Measurements from ENCODE around the gene NIPAL3. TPM values are rescaled to one million over a fixed set of nuclear protein-coding genes. Genes with fewer than 3 reads are reported as not detected.
A peak's percentile ranks its signal among the peaks of the same experiment; 100 is the strongest.

Gene NIPAL3
- total RNA-seq, 1 experiment from 2014 or later: 6.5 TPM

DNA sequence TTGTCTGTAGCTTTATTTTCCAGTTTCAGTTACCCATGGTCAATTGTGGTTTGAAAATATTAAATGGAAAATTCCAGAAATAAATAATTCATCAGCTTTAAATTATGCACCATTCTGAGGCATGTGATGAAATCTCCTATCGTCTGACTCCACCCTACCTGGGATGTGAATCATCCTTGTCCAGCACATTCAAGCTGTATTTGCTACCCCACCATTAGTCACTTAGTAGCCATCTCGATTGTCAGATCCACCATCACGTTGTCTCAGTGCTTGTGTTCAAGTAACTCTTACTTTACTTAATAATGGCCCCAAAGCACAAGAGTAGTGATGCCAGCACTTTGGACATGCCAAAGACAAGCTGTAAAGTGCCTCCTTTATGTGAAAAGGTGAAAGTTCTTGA lies 6.1 kb upstream of the NIPAL3 start:
- ChIA-PET POLR2A (ENCODE audit: low non-redundant PET) (no interaction called here), CTCF (interaction anchor here (1.1 kb wide), 1 partner anchor 229 kb away, joined by 4 read pairs; no protein-coding TSS in a partner anchor)
- TF ChIP-seq, protein P1, sequence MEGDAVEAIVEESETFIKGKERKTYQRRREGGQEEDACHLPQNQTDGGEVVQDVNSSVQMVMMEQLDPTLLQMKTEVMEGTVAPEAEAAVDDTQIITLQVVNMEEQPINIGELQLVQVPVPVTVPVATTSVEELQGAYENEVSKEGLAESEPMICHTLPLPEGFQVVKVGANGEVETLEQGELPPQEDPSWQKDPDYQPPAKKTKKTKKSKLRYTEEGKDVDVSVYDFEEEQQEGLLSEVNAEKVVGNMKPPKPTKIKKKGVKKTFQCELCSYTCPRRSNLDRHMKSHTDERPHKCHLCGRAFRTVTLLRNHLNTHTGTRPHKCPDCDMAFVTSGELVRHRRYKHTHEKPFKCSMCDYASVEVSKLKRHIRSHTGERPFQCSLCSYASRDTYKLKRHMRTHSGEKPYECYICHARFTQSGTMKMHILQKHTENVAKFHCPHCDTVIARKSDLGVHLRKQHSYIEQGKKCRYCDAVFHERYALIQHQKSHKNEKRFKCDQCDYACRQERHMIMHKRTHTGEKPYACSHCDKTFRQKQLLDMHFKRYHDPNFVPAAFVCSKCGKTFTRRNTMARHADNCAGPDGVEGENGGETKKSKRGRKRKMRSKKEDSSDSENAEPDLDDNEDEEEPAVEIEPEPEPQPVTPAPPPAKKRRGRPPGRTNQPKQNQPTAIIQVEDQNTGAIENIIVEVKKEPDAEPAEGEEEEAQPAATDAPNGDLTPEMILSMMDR (conservative IDR thresholded peaks at IDR 0.05; ENCODE audit: low read depth, low read length): no peak
- no peak for TF ChIP-seq EZH2 (IDR thresholded peaks at IDR 0.05; ENCODE audit: borderline replicate concordance, low read depth, low read length, poor library complexity, severe bottlenecking)
- Histone ChIP-seq H3K27ac (ENCODE audit: low read depth, low read length, poor library complexity, severe bottlenecking) (no peak overlapping the region), H3K9me3 (ENCODE audit: low read depth, low read length, poor library complexity, severe bottlenecking) (peaks cover 4% of the 10 kb centered on the region), H3K4me3 (ENCODE audit: low read depth, low read length, poor library complexity, severe bottlenecking) (no peak overlapping the region), H3K4me1 (ENCODE audit: insufficient read depth, low read length, poor library complexity, severe bottlenecking) (no peaks in the 10 kb centered on the region), H3K36me3 (ENCODE audit: insufficient read depth, low read length, poor library complexity, severe bottlenecking) (no peaks in the 10 kb centered on the region), H3K27me3 (replicated peaks; ENCODE audit: insufficient read depth, low read depth, low read length, poor library complexity) (no peaks in the 10 kb centered on the region)
- BruUV-seq (replicated peaks): no TSS peak
- intact Hi-C loops (cut with micrococcal nuclease; ENCODE audit: unreplicated experiment): no loop called here
- DNase-seq (ENCODE audit: low spot score): no peak

- H3K36me3 ChIP-seq (ENCODE audit: insufficient read depth, low read length, poor library complexity, severe bottlenecking): no peaks in the 10 kb centered on the region
- no peaks in the 10 kb centered on the region for H3K27me3 ChIP-seq (replicated peaks; ENCODE audit: insufficient read depth, low read depth, low read length, poor library complexity)
- H3K4me3 ChIP-seq (ENCODE audit: low read depth, low read length, poor library complexity, severe bottlenecking): no peak overlapping the region
- DNase-seq (ENCODE audit: low spot score): no peak
- intact Hi-C loops (cut with micrococcal nuclease; ENCODE audit: unreplicated experiment): no loop called here
- ChIA-PET POLR2A (ENCODE audit: low non-redundant PET) (no interaction called here), CTCF (no interaction called here)
- H3K4me1 ChIP-seq (ENCODE audit: insufficient read depth, low read length, poor library complexity, severe bottlenecking): no peaks in the 10 kb centered on the region
- BruUV-seq (replicated peaks): no TSS peak
- H3K9me3 ChIP-seq (ENCODE audit: low read depth, low read length, poor library complexity, severe bottlenecking): peaks cover 4% of the 10 kb centered on the region
- TF ChIP-seq EZH2 (IDR thresholded peaks at IDR 0.05; ENCODE audit: borderline replicate concordance, low read depth, low read length, poor library complexity, severe bottlenecking): no peak
- TF ChIP-seq, protein P1 (conservative IDR thresholded peaks at IDR 0.05; ENCODE audit: low read depth, low read length): no peak
- no peak overlapping the region for H3K27ac ChIP-seq (ENCODE audit: low read depth, low read length, poor library complexity, severe bottlenecking)
Measured at GRCh38 chr1:24410750-24411149, 4.9 kb upstream of the NIPAL3 start.

DNA sequence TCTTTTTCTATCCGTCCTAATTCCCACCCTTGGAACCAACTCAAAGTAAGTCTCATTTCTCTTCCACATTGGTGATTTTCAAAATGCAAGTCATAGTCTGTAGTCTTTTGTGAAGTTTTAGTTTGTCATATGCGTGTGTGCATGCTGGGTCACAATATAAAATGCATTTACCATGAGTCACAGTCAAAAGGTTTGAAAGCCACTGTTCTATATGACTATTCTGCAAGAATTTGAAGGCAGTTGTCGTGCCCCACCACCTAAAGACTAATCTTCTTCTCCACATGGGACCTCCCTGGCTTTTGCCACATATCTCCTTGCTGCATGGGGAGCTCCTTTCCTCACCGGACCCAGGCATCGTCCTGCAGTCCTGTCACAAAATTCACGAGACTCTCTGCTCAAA lies 3.6 kb upstream of the NIPAL3 start:
- CTCF ChIA-PET: no interaction called here
- intact Hi-C loops (cut with micrococcal nuclease; ENCODE audit: unreplicated experiment): no loop called here
- no peaks in the 10 kb centered on the region for H3K27me3 ChIP-seq (replicated peaks; ENCODE audit: insufficient read depth, low read depth, low read length, poor library complexity)
- peak; percentile 27 for DNase-seq (ENCODE audit: low spot score)
- TF ChIP-seq EZH2 (IDR thresholded peaks at IDR 0.05; ENCODE audit: borderline replicate concordance, low read depth, low read length, poor library complexity, severe bottlenecking): no peak
- TF ChIP-seq, protein P1 (conservative IDR thresholded peaks at IDR 0.05; ENCODE audit: low read depth, low read length): no peak
- BruUV-seq (replicated peaks): no TSS peak
- no peaks in the 10 kb centered on the region for H3K36me3 ChIP-seq (ENCODE audit: insufficient read depth, low read length, poor library complexity, severe bottlenecking)
- POLR2A ChIA-PET (ENCODE audit: low non-redundant PET): no interaction called here
- H3K27ac ChIP-seq (ENCODE audit: low read depth, low read length, poor library complexity, severe bottlenecking): no peak overlapping the region
- peaks cover 10% of the 10 kb centered on the region for H3K4me1 ChIP-seq (ENCODE audit: insufficient read depth, low read length, poor library complexity, severe bottlenecking)
- peaks cover 4% of the 10 kb centered on the region for H3K9me3 ChIP-seq (ENCODE audit: low read depth, low read length, poor library complexity, severe bottlenecking)
- H3K4me3 ChIP-seq (ENCODE audit: low read depth, low read length, poor library complexity, severe bottlenecking): no peak overlapping the region
